ENCODE measurements around the gene MTMR2. TPM values are rescaled to one million over a fixed set of nuclear protein-coding genes. Genes with fewer than 3 reads are reported as not detected.

Gene MTMR2
- total RNA-seq, 1 donor from 2014 or later = 68.9 TPM

- Histone ChIP-seq H3K36me3 (peaks cover 11% of the 10 kb centered on the region), H2AFZ (replicated peaks) (no peak overlapping the region), H3K9me3 (ENCODE audit: low read depth) (no peaks in the 10 kb centered on the region), H3K4me3 (no peak overlapping the region), H3K4me2 (no peak overlapping the region), H3K27me3 (no peaks in the 10 kb centered on the region), H4K20me1 (ENCODE audit: low read depth) (no peaks in the 10 kb centered on the region), H3K4me1 (no peaks in the 10 kb centered on the region), H3K9ac (no peak overlapping the region), H3K27ac (no peak overlapping the region), H3F3A (ENCODE audit: low read depth) (peaks cover 14% of the 10 kb centered on the region), H3K79me2 (ENCODE audit: low read depth) (no peaks in the 10 kb centered on the region)
- no peak overlapping the region for H3K4me3 Mint-ChIP-seq
- no peaks in the 10 kb centered on the region for H3K9me3 Mint-ChIP-seq
- H3K36me3 Mint-ChIP-seq = peaks cover 24% of the 10 kb centered on the region
- peaks cover 3% of the 10 kb centered on the region for H3K4me1 Mint-ChIP-seq
- H3K27ac Mint-ChIP-seq = no peak overlapping the region
- no peaks in the 10 kb centered on the region for H3K27me3 Mint-ChIP-seq (ENCODE audit: insufficient read depth, low read depth)
- TF ChIP-seq EZH2phosphoT487 (IDR thresholded peaks at IDR 0.05) (no peak), CTCF (IDR thresholded peaks at IDR 0.05) (no peak)
- DNase-seq (ENCODE audit: low spot score) = no peak
Observed at GRCh38 chr11:95831198-95831883, 92.6 kb downstream of the MTMR2 start.

DNA sequence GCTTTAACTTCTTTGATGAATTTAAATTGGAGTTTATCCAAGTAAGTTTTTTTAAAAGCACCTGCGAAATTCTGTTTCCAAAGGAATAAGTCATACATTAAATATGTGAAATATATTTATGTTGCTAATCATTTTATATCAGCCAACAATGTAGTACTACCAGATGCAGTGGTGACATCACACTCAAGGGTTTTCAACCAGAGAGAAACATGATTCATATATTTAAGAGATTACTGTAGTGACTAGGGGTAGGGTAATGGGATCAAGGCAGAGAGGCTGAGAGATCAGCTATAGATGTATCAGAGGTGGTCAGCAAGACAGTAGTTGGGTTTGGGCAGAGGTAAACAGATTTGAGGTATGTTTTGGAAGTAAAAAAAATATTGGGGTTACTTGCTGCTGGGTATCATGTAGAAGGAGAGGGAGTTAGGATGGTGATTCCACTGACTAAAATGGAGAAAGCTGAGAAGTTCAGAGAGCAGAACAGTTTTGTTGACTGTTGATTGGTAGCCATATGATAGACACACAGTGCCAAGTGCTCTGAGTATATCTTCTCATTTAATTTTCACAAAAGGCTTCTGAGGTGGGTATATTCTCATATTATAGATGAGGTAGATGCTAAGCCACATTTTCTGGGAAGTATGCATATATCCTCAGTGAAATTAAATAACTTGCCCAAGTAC lies 94.2 kb downstream of the MTMR2 start:
- Histone ChIP-seq H3K27ac (no peak overlapping the region), H3K79me2 (ENCODE audit: low read depth) (no peaks in the 10 kb centered on the region), H3K4me2 (no peak overlapping the region), H4K20me1 (ENCODE audit: low read depth) (no peaks in the 10 kb centered on the region), H3K4me3 (no peak overlapping the region), H3K9me3 (ENCODE audit: low read depth) (no peaks in the 10 kb centered on the region), H3K4me1 (no peaks in the 10 kb centered on the region), H2AFZ (replicated peaks) (no peak overlapping the region), H3K36me3 (peaks cover 4% of the 10 kb centered on the region), H3K9ac (no peak overlapping the region), H3K27me3 (no peaks in the 10 kb centered on the region), H3F3A (ENCODE audit: low read depth) (peaks cover 3% of the 10 kb centered on the region)
- no peak overlapping the region for H3K27ac Mint-ChIP-seq
- no peaks in the 10 kb centered on the region for H3K27me3 Mint-ChIP-seq (ENCODE audit: insufficient read depth, low read depth)
- H3K9me3 Mint-ChIP-seq = no peaks in the 10 kb centered on the region
- no peak overlapping the region for H3K4me3 Mint-ChIP-seq
- no peak for DNase-seq (ENCODE audit: low spot score)
- no peak for TF ChIP-seq EZH2 (IDR thresholded peaks at IDR 0.05)
- no peak for TF ChIP-seq EZH2phosphoT487 (IDR thresholded peaks at IDR 0.05)
- no peak for TF ChIP-seq CTCF (IDR thresholded peaks at IDR 0.05)
- H3K4me1 Mint-ChIP-seq = no peaks in the 10 kb centered on the region
- peaks cover 29% of the 10 kb centered on the region for H3K36me3 Mint-ChIP-seq

DNA sequence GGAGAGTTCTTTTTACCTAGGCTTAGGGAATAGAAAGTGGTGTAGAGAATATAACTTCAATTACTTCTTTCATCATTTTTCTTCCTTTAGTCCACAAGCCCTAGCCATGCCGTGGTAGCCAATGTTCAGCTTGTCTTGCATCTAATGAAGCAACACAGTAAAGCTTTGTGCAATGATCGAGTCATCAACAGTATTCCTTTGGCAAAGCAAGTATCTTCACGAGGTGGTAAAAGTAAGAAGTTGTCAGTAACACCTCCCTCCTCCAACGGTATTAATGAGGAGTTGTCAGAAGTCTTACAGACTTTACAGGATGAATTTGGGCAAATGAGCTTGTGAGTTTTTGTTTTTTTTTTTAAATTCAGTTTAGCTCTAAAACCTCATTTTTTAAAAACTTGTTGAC lies 96.2 kb downstream of the MTMR2 start:
- Histone ChIP-seq H3K4me2 (no peak overlapping the region), H3K27me3 (no peaks in the 10 kb centered on the region), H3K36me3 (no peaks in the 10 kb centered on the region), H3K4me1 (no peaks in the 10 kb centered on the region), H3K9ac (no peak overlapping the region), H3K9me3 (ENCODE audit: low read depth) (no peaks in the 10 kb centered on the region), H4K20me1 (ENCODE audit: low read depth) (no peaks in the 10 kb centered on the region), H3K27ac (no peak overlapping the region), H3K4me3 (no peak overlapping the region), H3K79me2 (ENCODE audit: low read depth) (no peaks in the 10 kb centered on the region), H2AFZ (replicated peaks) (no peak overlapping the region), H3F3A (ENCODE audit: low read depth) (no peaks in the 10 kb centered on the region)
- Mint-ChIP-seq H3K27me3 (ENCODE audit: insufficient read depth, low read depth) (no peaks in the 10 kb centered on the region), H3K36me3 (peaks cover 31% of the 10 kb centered on the region), H3K27ac (no peak overlapping the region), H3K4me1 (no peaks in the 10 kb centered on the region), H3K9me3 (no peaks in the 10 kb centered on the region), H3K4me3 (no peak overlapping the region)
- TF ChIP-seq CTCF (IDR thresholded peaks at IDR 0.05) = no peak
- no peak for TF ChIP-seq EZH2 (IDR thresholded peaks at IDR 0.05)
- no peak for TF ChIP-seq EZH2phosphoT487 (IDR thresholded peaks at IDR 0.05)
- no peak for DNase-seq (ENCODE audit: low spot score)

All from neural progenitor cell (in vitro differentiated cells).